GM12878 (cell line): ENCODE results near the gene RASL12.

Experiments used
- CBFB ChIP-seq: IDR thresholded peaks from 2 replicates; pipeline ENCODE4 v1.6.1; 2016; ENCODE audit warnings: antibody characterized with exemption, low read depth
- CEBPB ChIP-seq, 2 experiments: fragments of 150-350 bp in 1 of 2; IDR thresholded peaks; 2 replicates each; pipeline ENCODE4 v1.6.1; 2012 to 2014; ENCODE audit warnings: low read depth in 2 of 2, low read length in 2 of 2, borderline replicate concordance in 1 of 2, inconsistent platforms in 1 of 2
- CHD4 ChIP-seq: fragments of 200-600 bp; sonication (generic); IDR thresholded peaks from 2 replicates; pipeline ENCODE4 v1.6.1; 2016; ENCODE audit warnings: mild to moderate bottlenecking
- E2F8 ChIP-seq: fragments of 450-650 bp; IDR thresholded peaks from 2 replicates; pipeline ENCODE4 v1.6.1; 2018; ENCODE audit warnings: mild to moderate bottlenecking, low read depth, moderate library complexity; ENCODE audit not compliant: partially characterized antibody
- FOS ChIP-seq: IDR thresholded peaks from 3 replicates; pipeline ENCODE4 v1.6.1; 2011; ENCODE audit warnings: borderline replicate concordance; ENCODE audit not compliant: insufficient read length; ENCODE audit errors: extremely low read depth
- HDAC2 ChIP-seq: fragments of 200-600 bp; sonication (generic); IDR thresholded peaks from 2 replicates; pipeline ENCODE4 v1.6.1; 2017
- JUNB ChIP-seq: IDR thresholded peaks from 2 replicates; pipeline ENCODE4 v1.6.1; 2016; ENCODE audit warnings: antibody characterized with exemption, mild to moderate bottlenecking
- NBN ChIP-seq: fragments of 450-650 bp; IDR thresholded peaks from 2 replicates; pipeline ENCODE4 v1.6.1; 2016
- POLR2A ChIP-seq: IDR thresholded peaks from 2 replicates; pipeline ENCODE4 v1.6.1; 2011; ENCODE audit warnings: low read depth, mild to moderate bottlenecking, low read length
- REST ChIP-seq: IDR thresholded peaks from 2 replicates; pipeline ENCODE4 v1.6.1; 2012; ENCODE audit warnings: mild to moderate bottlenecking, low read depth, low read length
- SMC3 ChIP-seq: IDR thresholded peaks from 2 replicates; pipeline ENCODE4 v1.6.1; 2011; ENCODE audit warnings: low read length, improper control_type of control experiment, borderline replicate concordance
- ZNF24 ChIP-seq: fragments of 450-650 bp; IDR thresholded peaks from 2 replicates; pipeline ENCODE4 v1.6.1; 2017; ENCODE audit warnings: antibody characterized with exemption, mild to moderate bottlenecking
- ZNF274 ChIP-seq: IDR thresholded peaks from one replicate; pipeline ENCODE4 v1.8.0; 2011; ENCODE audit not compliant: insufficient read length, insufficient read depth
- TF ChIP-seq, protein P1 (sequence below), 3 experiments: IDR thresholded peaks in 2 of 3; conservative IDR thresholded peaks in 1 of 3; 2 replicates each; pipeline ENCODE4 v1.5.1; 2011; ENCODE audit warnings: low read depth in 3 of 3, low read length in 3 of 3, mild to moderate bottlenecking in 3 of 3, control low read depth in 2 of 3, moderate library complexity in 2 of 3, inconsistent platforms in 1 of 3, mixed read lengths in 1 of 3; ENCODE audit not compliant: control insufficient read depth in 2 of 3, insufficient read depth in 1 of 3; ENCODE audit errors: extremely low read depth in 1 of 3

DNA sequence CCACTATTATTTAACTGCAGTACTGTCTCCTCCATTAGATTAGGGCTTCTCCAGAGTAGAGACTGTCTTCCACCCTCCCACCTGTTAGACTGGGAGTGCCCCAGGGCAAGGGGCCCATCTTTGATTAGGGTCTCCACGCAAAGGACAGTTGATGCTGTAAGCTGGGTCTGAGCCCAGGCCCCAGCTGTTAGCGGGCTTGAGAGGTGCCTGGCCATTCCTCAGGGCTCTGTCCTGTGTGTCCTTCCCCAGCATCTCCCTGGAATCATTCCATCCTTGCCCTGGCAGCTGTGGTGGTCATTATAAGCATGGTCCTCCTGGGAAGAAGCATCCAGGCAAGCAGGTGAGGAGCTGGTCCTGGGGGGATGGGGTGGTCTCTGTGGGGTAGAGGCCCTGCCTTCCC, 16.5 kb downstream of the RASL12 start:
- TF ChIP-seq E2F8 (no peak), JUNB (no peak), FOS (no peak), SMC3 (no peak), HDAC2 (no peak), REST (no peak), CHD4 (no peak), CBFB (no peak), POLR2A (no peak), ZNF24 (no peak), NBN (no peak), ZNF274 (no peak), CEBPB (IDR thresholded peaks at IDR 0.05; ENCODE audit: borderline replicate concordance in 1 of 2, low read depth in 2 of 2, low read length in 2 of 2) (no peak)
- TF ChIP-seq, protein P1, sequence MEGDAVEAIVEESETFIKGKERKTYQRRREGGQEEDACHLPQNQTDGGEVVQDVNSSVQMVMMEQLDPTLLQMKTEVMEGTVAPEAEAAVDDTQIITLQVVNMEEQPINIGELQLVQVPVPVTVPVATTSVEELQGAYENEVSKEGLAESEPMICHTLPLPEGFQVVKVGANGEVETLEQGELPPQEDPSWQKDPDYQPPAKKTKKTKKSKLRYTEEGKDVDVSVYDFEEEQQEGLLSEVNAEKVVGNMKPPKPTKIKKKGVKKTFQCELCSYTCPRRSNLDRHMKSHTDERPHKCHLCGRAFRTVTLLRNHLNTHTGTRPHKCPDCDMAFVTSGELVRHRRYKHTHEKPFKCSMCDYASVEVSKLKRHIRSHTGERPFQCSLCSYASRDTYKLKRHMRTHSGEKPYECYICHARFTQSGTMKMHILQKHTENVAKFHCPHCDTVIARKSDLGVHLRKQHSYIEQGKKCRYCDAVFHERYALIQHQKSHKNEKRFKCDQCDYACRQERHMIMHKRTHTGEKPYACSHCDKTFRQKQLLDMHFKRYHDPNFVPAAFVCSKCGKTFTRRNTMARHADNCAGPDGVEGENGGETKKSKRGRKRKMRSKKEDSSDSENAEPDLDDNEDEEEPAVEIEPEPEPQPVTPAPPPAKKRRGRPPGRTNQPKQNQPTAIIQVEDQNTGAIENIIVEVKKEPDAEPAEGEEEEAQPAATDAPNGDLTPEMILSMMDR (IDR thresholded peaks at IDR 0.05 in 2 of 3, conservative IDR thresholded peaks at IDR 0.05 in 1 of 3; ENCODE audit: control insufficient read depth in 2 of 3, extremely low read depth in 1 of 3, insufficient read depth in 1 of 3, low read depth in 3 of 3, low read length in 3 of 3), result no peak
